NT2/D1 (cell line): ENCODE measurements around the gene NUP58.

Experiments
- DNase-seq: peaks from one replicate; pipeline ENCODE4 v3.0.0-alpha.2; 2011; ENCODE audit warnings: low read depth, low spot score
- H3K27me3 ChIP-seq: 2 replicates; pipeline ENCODE4 v1.6.0; 2011; ENCODE audit warnings: mild to moderate bottlenecking; ENCODE audit not compliant: insufficient read length, insufficient read depth
- H3K36me3 ChIP-seq: 2 replicates; pipeline ENCODE4 v1.6.1; 2011; ENCODE audit warnings: mild to moderate bottlenecking, low read length, mixed read lengths; ENCODE audit not compliant: insufficient read depth, insufficient read length
- H3K4me1 ChIP-seq: 2 replicates; pipeline ENCODE4 v1.5.1; 2011; ENCODE audit not compliant: insufficient read depth, insufficient read length
- H3K4me3 ChIP-seq: 2 replicates; pipeline ENCODE4 v1.5.1; 2011; ENCODE audit warnings: low read depth; ENCODE audit not compliant: insufficient read length
- H3K9ac ChIP-seq: 2 replicates; pipeline ENCODE4 v1.6.0; 2011; ENCODE audit warnings: low read depth; ENCODE audit not compliant: insufficient read length
- H3K9me3 ChIP-seq: 2 replicates; pipeline ENCODE4 v1.5.1; 2011; ENCODE audit warnings: mild to moderate bottlenecking, low read length; ENCODE audit not compliant: insufficient read depth
- SUZ12 ChIP-seq: IDR thresholded peaks from 2 replicates; pipeline ENCODE4 v1.6.1; 2011; ENCODE audit not compliant: insufficient read length, insufficient read depth; ENCODE audit errors: extremely low read depth
- YY1 ChIP-seq: IDR thresholded peaks from 2 replicates; pipeline ENCODE4 v1.6.1; 2011; ENCODE audit not compliant: insufficient read length, insufficient read depth
- ZNF274 ChIP-seq: IDR thresholded peaks from 2 replicates; pipeline ENCODE4 v1.6.1; 2011; ENCODE audit warnings: mild to moderate bottlenecking, low read depth, low read length

Gene NUP58

GRCh38 chr13:25330541-25330940, 29.1 kb downstream of the NUP58 start:
- no peak overlapping the region for H3K4me3 ChIP-seq
- H3K4me1 ChIP-seq, result no peaks in the 10 kb centered on the region
- H3K9ac ChIP-seq, result no peak overlapping the region
- no peak for DNase-seq
- TF ChIP-seq ZNF274, result no peak
- no peak for TF ChIP-seq SUZ12
- TF ChIP-seq YY1, result no peak
- H3K36me3 ChIP-seq, result peaks cover 78% of the 10 kb centered on the region
- no peaks in the 10 kb centered on the region for H3K27me3 ChIP-seq
- H3K9me3 ChIP-seq, result no peaks in the 10 kb centered on the region

- H3K4me3 ChIP-seq, result no peak overlapping the region
- no peaks in the 10 kb centered on the region for H3K27me3 ChIP-seq
- H3K9me3 ChIP-seq, result no peaks in the 10 kb centered on the region
- peaks cover 58% of the 10 kb centered on the region for H3K36me3 ChIP-seq
- H3K4me1 ChIP-seq, result no peaks in the 10 kb centered on the region
- TF ChIP-seq YY1 (no peak), SUZ12 (no peak), ZNF274 (no peak)
- no peak for DNase-seq
- no peak overlapping the region for H3K9ac ChIP-seq
These were observed 34.4 kb downstream of the NUP58 start for GRCh38 chr13:25335856-25336255.

DNA sequence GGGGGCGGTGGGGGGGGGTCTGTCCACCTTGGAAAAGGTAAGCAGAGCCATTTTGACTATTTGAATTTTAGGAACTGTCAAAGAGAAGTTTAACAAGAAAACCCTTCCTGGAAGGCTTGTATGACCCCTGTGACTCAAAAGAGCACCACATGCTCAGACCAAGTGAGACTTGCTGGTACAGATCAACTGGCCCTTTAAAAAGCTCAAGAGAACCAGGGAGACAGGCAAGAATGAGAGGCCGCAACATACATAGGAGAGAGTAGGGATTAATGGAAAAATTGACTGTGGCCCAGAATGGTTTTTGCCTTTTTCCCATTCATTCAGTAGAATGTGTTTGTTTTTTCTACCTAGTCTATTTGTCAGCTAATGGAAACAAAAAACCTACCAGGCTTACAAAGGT, 44.2 kb downstream of the NUP58 start:
- Histone ChIP-seq H3K4me3 (no peak overlapping the region), H3K4me1 (no peaks in the 10 kb centered on the region), H3K27me3 (no peaks in the 10 kb centered on the region), H3K9me3 (no peaks in the 10 kb centered on the region), H3K36me3 (peaks cover 4% of the 10 kb centered on the region), H3K9ac (no peak overlapping the region)
- no peak for DNase-seq
- TF ChIP-seq ZNF274, result no peak
- TF ChIP-seq SUZ12, result no peak
- no peak for TF ChIP-seq YY1

- Histone ChIP-seq H3K27me3 (no peaks in the 10 kb centered on the region), H3K9ac (no peak overlapping the region), H3K9me3 (no peaks in the 10 kb centered on the region), H3K4me3 (no peak overlapping the region), H3K4me1 (no peaks in the 10 kb centered on the region), H3K36me3 (no peaks in the 10 kb centered on the region)
- no peak for DNase-seq
- TF ChIP-seq SUZ12 (no peak), ZNF274 (no peak), YY1 (no peak)
These were observed 45.7 kb downstream of the NUP58 start for GRCh38 chr13:25347151-25347550.

DNA sequence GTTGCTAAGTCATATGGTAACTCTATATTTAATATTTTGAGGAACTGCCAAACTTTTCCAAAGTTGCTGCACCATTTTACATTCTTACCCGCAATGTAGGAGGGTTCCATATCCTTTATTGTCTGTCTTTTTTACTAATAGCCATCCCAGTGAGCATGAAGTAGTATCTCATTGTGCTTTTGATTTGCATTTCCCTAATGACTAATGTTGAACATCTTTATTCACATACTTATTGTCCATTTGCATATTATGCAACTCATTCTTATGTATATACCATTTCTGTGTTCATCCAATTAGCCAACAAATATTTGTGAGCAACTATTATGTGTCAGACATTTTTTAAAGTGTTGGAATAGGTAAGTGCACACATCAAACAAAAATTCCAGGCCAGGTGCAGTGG, 50.0 kb downstream of the NUP58 start:
- H3K9ac ChIP-seq, result no peak overlapping the region
- TF ChIP-seq YY1 (no peak), SUZ12 (no peak), ZNF274 (no peak)
- no peak overlapping the region for H3K4me3 ChIP-seq
- DNase-seq, result no peak
- H3K27me3 ChIP-seq, result no peaks in the 10 kb centered on the region
- H3K4me1 ChIP-seq, result no peaks in the 10 kb centered on the region
- no peaks in the 10 kb centered on the region for H3K9me3 ChIP-seq
- no peaks in the 10 kb centered on the region for H3K36me3 ChIP-seq

DNA sequence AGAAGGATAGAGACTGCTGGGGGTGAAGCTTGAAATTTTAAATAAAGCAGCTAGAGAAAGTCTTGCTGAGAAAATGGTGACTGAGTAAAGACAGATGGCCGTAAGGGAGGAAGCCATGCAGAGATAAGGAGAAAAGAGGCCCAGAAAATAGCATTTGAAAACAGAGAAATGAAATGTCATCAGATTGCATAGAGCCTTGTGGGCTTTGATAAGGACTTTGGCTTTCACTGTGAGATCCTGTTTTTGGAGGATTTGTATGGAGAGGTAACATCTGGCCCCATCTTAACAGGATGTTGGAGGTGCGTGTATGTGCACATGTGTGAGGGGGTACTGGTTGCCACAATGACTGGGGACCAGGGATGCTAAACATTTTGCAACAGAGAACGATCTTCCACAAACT, 50.8 kb downstream of the NUP58 start:
- H3K4me1 ChIP-seq, result no peaks in the 10 kb centered on the region
- no peak for DNase-seq
- H3K9ac ChIP-seq, result no peak overlapping the region
- H3K36me3 ChIP-seq, result no peaks in the 10 kb centered on the region
- TF ChIP-seq YY1 (no peak), SUZ12 (no peak), ZNF274 (no peak)
- H3K9me3 ChIP-seq, result no peaks in the 10 kb centered on the region
- H3K27me3 ChIP-seq, result no peaks in the 10 kb centered on the region
- no peak overlapping the region for H3K4me3 ChIP-seq

DNA sequence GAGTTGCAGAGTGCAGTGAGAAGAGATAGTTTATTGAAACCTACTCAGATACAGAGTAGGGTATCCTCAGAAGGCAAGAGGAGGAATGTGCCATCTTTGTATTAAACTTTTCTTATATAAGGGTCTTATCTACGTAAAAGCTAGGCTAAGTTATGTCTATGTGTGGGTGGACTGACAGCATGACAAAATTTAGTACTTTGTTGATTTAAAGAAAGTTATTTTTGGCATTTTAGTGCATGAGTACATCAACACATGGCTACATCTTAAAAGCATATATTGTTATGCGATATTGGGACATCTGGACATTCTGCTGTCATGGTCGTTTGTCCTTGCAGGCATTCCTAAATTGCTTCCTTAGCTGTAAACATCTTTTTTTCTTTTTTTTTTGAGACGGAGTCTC, 51.4 kb downstream of the NUP58 start:
- Histone ChIP-seq H3K36me3 (no peaks in the 10 kb centered on the region), H3K9me3 (no peaks in the 10 kb centered on the region), H3K4me3 (no peak overlapping the region), H3K27me3 (no peaks in the 10 kb centered on the region), H3K4me1 (no peaks in the 10 kb centered on the region), H3K9ac (no peak overlapping the region)
- TF ChIP-seq ZNF274 (no peak), SUZ12 (no peak)
- no peak for DNase-seq

DNA sequence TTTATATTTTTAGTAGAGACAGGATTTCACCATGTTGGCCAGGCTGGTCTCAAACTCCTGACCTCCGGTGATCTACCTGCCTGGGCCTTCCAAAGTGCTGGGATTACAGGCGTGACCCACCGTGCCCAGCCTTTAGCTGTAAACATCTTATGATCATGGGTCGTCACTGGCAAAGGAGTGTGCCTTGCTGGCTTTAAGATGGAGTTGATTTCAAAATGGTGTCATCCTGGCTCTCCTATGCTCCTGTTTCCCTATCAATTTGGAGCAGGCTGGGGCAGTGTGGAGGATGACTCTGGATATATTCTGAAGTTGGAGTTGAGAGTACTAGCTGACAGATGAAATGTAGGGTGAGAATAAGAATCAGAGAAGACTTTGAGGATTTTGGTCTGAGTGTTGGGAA, 51.9 kb downstream of the NUP58 start:
- Histone ChIP-seq H3K36me3 (no peaks in the 10 kb centered on the region), H3K4me1 (no peaks in the 10 kb centered on the region), H3K27me3 (no peaks in the 10 kb centered on the region), H3K9me3 (no peaks in the 10 kb centered on the region), H3K4me3 (no peak overlapping the region), H3K9ac (no peak overlapping the region)
- no peak for DNase-seq
- TF ChIP-seq SUZ12, result no peak
- no peak for TF ChIP-seq YY1
- no peak for TF ChIP-seq ZNF274
